NCI-H187 treated with DMSO at 0.1 percent for 48 hours (cell line): ENCODE data around the gene MTARC2.

Experiments
- DNase-seq: peaks from one replicate; lab custom pipeline; 2025; lab: John Stamatoyannopoulos, UW

Gene MTARC2

GRCh38 chr1:220828179-220828490 lies 80.0 kb downstream of the MTARC2 start:
- no peak for DNase-seq

GRCh38 chr1:220828950-220829586 lies 80.9 kb downstream of the MTARC2 start:
- no peak for DNase-seq

- DNase-seq, result no peak
Observed at GRCh38 chr1:220833436-220833835, 85.3 kb downstream of the MTARC2 start.
